DND-41 (cell line): ENCODE results near the gene NUP214.

ENCODE experiments used
- ATAC-seq: fragments of 200-7000 bp; cut with Tn5 transposase; 3 replicates; pipeline ENCODE4 v1.9.1; 2021; ENCODE audit warnings: low read depth; ENCODE audit not compliant: insufficient read depth
- DNase-seq: peaks from one replicate; pipeline ENCODE4 v3.0.0-alpha.2; 2020
- H2AFZ ChIP-seq: 2 replicates; pipeline ENCODE4 v1.6.0; 2012; ENCODE audit warnings: low read depth, low read length
- H3K27ac ChIP-seq: 2 replicates; pipeline ENCODE4 v1.5.1; 2012; ENCODE audit warnings: low read length, inconsistent platforms
- H3K27me3 ChIP-seq: fragments of 200-600 bp; sonication (generic); 2 replicates; pipeline ENCODE4 v1.6.0; 2012; ENCODE audit warnings: low read length, mild to moderate bottlenecking, inconsistent platforms; ENCODE audit not compliant: insufficient read depth, poor library complexity
- H3K36me3 ChIP-seq: 2 replicates; pipeline ENCODE4 v1.5.1; 2012; ENCODE audit warnings: low read length, inconsistent platforms; ENCODE audit not compliant: insufficient read depth
- H3K4me1 ChIP-seq: 2 replicates; pipeline ENCODE4 v1.5.1; 2012; ENCODE audit warnings: mild to moderate bottlenecking, low read length; ENCODE audit not compliant: insufficient read depth
- H3K4me2 ChIP-seq: 2 replicates; pipeline ENCODE4 v1.6.0; 2012; ENCODE audit warnings: mild to moderate bottlenecking, moderate library complexity, low read length, inconsistent platforms; ENCODE audit not compliant: insufficient read depth
- H3K4me3 ChIP-seq, 2 experiments: fragments of 200-600 bp in 1 of 2; shearing (Covaris generic) in 1 of 2; 2 replicates each; pipeline ENCODE4 v1.5.1; 2012 to 2016; ENCODE audit warnings: inconsistent platforms in 2 of 2, low read length in 2 of 2, mild to moderate bottlenecking in 2 of 2, low read depth in 1 of 2, moderate library complexity in 1 of 2
- H3K79me2 ChIP-seq: 2 replicates; pipeline ENCODE4 v1.6.0; 2012; ENCODE audit warnings: low read length, inconsistent platforms; ENCODE audit not compliant: insufficient read depth
- H3K9ac ChIP-seq: 2 replicates; pipeline ENCODE4 v1.6.0; 2012; ENCODE audit warnings: low read depth, mild to moderate bottlenecking, inconsistent platforms, low read length, moderate library complexity
- H3K9me3 ChIP-seq: 2 replicates; pipeline ENCODE4 v1.5.1; 2012; ENCODE audit warnings: low read length, moderate library complexity, mild to moderate bottlenecking, inconsistent platforms; ENCODE audit not compliant: insufficient read depth, severe bottlenecking
- H4K20me1 ChIP-seq: 2 replicates; pipeline ENCODE4 v1.6.0; 2012; ENCODE audit warnings: low read length; ENCODE audit not compliant: insufficient read depth
- EZH2 ChIP-seq: IDR thresholded peaks from 3 replicates; pipeline ENCODE4 v1.6.1; 2012; ENCODE audit warnings: borderline replicate concordance, low read depth, mild to moderate bottlenecking, moderate library complexity, low read length, inconsistent platforms; ENCODE audit not compliant: severe bottlenecking
- TF ChIP-seq, protein P1 (sequence below): IDR thresholded peaks from 2 replicates; pipeline ENCODE4 v1.5.1; 2012; ENCODE audit warnings: borderline replicate concordance, low read length, moderate library complexity, mild to moderate bottlenecking; ENCODE audit not compliant: poor library complexity, severe bottlenecking; ENCODE audit errors: extremely low read depth

The NUP214 gene

GRCh38 chr9:131282175-131282574 is 156.8 kb downstream of the NUP214 start:
- DNase-seq, result no peak

DNA sequence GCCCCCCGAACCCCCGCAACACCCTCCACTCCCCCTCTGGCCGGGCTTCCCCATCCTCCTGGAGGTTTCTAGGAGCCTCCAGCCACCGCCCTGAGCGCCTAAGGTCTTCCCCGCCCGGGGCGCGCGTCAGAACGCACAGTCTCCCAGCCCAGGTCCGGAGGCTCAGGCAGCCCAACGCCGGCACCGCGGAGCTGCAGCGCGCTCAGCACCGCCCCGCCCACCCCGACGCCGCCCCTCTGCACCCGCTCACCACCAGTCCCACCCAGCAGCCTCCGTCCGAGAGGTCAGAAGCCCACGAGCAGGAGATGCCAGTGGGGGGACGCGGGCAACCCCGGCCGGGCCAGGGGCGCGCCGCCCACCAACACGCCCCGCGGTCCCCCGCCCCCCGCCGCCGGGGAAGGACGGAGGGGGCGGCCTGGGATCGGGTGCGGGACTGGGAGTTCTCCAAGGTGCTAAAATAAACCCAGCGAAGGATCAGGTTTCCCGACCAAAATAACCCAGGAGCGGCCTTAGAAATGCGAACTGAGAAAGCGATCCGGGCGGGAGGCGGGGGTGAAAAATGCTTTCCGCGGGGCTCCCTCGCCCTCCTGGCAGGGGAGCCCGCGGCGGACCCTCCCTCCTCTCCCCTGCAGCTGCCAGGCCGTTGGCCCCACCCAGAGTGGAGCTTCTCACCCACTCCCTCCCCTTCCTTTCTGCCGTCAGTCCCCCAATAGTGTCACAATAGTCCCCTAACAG is 157.5 kb downstream of the NUP214 start:
- Histone ChIP-seq H4K20me1 (no peaks in the 10 kb centered on the region), H2AFZ (no peak overlapping the region), H3K27ac (no peak overlapping the region), H3K4me2 (no peak overlapping the region), H3K9me3 (no peaks in the 10 kb centered on the region), H3K4me1 (peaks cover 7% of the 10 kb centered on the region), H3K9ac (no peak overlapping the region), H3K36me3 (no peaks in the 10 kb centered on the region), H3K27me3 (no peaks in the 10 kb centered on the region), H3K4me3 (no peak overlapping the region), H3K79me2 (no peaks in the 10 kb centered on the region)
- TF ChIP-seq, protein P1, sequence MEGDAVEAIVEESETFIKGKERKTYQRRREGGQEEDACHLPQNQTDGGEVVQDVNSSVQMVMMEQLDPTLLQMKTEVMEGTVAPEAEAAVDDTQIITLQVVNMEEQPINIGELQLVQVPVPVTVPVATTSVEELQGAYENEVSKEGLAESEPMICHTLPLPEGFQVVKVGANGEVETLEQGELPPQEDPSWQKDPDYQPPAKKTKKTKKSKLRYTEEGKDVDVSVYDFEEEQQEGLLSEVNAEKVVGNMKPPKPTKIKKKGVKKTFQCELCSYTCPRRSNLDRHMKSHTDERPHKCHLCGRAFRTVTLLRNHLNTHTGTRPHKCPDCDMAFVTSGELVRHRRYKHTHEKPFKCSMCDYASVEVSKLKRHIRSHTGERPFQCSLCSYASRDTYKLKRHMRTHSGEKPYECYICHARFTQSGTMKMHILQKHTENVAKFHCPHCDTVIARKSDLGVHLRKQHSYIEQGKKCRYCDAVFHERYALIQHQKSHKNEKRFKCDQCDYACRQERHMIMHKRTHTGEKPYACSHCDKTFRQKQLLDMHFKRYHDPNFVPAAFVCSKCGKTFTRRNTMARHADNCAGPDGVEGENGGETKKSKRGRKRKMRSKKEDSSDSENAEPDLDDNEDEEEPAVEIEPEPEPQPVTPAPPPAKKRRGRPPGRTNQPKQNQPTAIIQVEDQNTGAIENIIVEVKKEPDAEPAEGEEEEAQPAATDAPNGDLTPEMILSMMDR, result no peak
- TF ChIP-seq EZH2, result no peak
- ATAC-seq, result no peak
- DNase-seq, result no peak

More at GRCh38 chr9:131282175-131282574, 156.8 kb downstream of the NUP214 start:
- H3K9ac ChIP-seq, result no peak overlapping the region
- H2AFZ ChIP-seq, result no peak overlapping the region
- H3K27me3 ChIP-seq, result no peaks in the 10 kb centered on the region
- no peak overlapping the region for H3K4me2 ChIP-seq
- no peak overlapping the region for H3K4me3 ChIP-seq
- no peak for ATAC-seq
- no peaks in the 10 kb centered on the region for H4K20me1 ChIP-seq
- H3K9me3 ChIP-seq, result no peaks in the 10 kb centered on the region
- no peak overlapping the region for H3K27ac ChIP-seq
- peaks cover 3% of the 10 kb centered on the region for H3K79me2 ChIP-seq
- peaks cover 7% of the 10 kb centered on the region for H3K4me1 ChIP-seq
- TF ChIP-seq, protein P1, result no peak
- TF ChIP-seq EZH2, result no peak
- no peaks in the 10 kb centered on the region for H3K36me3 ChIP-seq
